Tibial artery (tissue), 4 donors: ENCODE results near the gene CTXND1.

Source experiments
- DNase-seq, 2 donors: peaks; one replicate each; pipeline ENCODE4 v3.0.0-alpha.2; 2019
- H3K27ac ChIP-seq, 2 donors: fragments of 200-600 bp; sonication (generic) in 1 of 2; 1 replicate in 1 of 2; 2 replicates in 1 of 2; pipeline ENCODE4 v1.5.1; 2018 to 2019; ENCODE audit warnings: mild to moderate bottlenecking in 1 of 2
- H3K27me3 ChIP-seq, 2 donors: fragments of 200-600 bp; sonication (generic) in 1 of 2; one replicate each; pipeline versions ENCODE4 v1.5.1 to v1.6.0; 2016 to 2019
- H3K36me3 ChIP-seq, 3 donors: fragments of 200-600 bp; sonication (generic) in 2 of 3; one replicate each; pipeline ENCODE4 v1.5.1; 2016 to 2019; ENCODE audit warnings: mild to moderate bottlenecking in 2 of 3
- H3K4me1 ChIP-seq, 4 donors: fragments of 200-600 bp; sonication (generic) in 2 of 4; 1 replicate in 3 of 4; 2 replicates in 1 of 4; pipeline ENCODE4 v1.5.1; 2016 to 2019
- H3K4me3 ChIP-seq, 2 donors: fragments of 200-600 bp; sonication (generic) in 1 of 2; 1 replicate in 1 of 2; 2 replicates in 1 of 2; pipeline ENCODE4 v1.5.1; 2018 to 2019; ENCODE audit warnings: mild to moderate bottlenecking in 2 of 2
- H3K9me3 ChIP-seq, 3 donors: fragments of 200-600 bp; sonication (generic) in 1 of 3; one replicate each; pipeline ENCODE4 v1.5.1; 2016 to 2019
- CTCF ChIP-seq, 2 experiments: fragments of 200-600 bp in 1 of 2; fragments of 450-650 bp in 1 of 2; IDR thresholded peaks; one replicate each; pipeline ENCODE4 v1.5.1; 2017 to 2019; ENCODE audit warnings: antibody characterized with exemption in 2 of 2, mild to moderate bottlenecking in 1 of 2, moderate library complexity in 1 of 2
- intact Hi-C: fragments of 100-400 bp; cut with DNase I; formaldehyde crosslinking; loops from one replicate; pipeline ENCODE4 v1.15.0; 2023; ENCODE audit warnings: low total_unique reads

The CTXND1 gene

DNA sequence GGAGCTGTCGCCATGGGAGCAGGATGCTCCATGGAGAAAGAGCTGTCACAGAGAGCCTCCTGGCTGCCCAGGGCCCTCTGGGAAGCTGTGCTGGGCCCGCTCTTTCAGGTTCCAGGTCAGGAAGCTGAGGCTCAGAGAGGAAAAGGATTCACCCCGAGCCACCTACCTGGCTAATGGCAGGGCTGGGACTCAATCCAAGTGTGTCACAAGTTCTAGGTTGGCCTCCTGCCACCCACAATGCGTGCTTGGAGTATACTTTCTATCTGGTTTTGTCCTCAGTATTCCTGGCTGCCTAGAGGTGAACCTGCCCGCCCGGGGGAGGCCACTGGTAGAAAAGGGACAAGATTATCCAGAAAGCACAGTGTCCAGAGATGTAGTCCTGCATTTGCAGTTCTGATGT is 75.6 kb downstream of the CTXND1 start:
- TF ChIP-seq CTCF (IDR thresholded peaks at IDR 0.05): no peak
- no peaks in the 10 kb centered on the region for H3K27me3 ChIP-seq
- intact Hi-C loops: loop anchor here (10.0 kb wide), 1 partner anchor 252 kb away; no protein-coding TSS in a partner anchor
- no peak overlapping the region for H3K4me3 ChIP-seq
- peaks cover 5 to 46% (median 7%) of the 10 kb centered on the region in 3 donors for H3K36me3 ChIP-seq
- no peak for DNase-seq
- peak overlapping the region; percentile 92 for H3K27ac ChIP-seq
- H3K4me1 ChIP-seq: peaks cover 0 to 60% (median 36%) of the 10 kb centered on the region in 4 donors
- H3K9me3 ChIP-seq: no peaks in the 10 kb centered on the region

DNA sequence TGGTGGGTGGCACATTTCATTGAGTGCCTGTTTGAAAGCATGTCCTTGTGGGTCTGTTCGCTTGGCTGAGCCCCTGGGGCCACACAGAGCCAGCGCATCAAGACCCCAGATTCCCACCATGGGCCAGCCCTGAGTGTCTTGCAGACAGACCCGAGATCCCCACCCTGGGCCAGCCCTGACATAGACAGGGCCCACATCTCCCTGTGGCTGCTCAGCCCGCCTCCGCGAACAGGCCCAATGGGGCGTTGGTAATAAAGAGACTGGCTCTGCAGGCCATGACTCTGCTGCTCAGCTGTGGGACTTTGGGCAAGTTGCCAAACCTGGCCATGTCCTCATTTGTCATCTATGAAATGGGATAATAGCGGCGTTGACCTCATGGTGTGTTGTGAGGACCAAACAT is 76.6 kb downstream of the CTXND1 start:
- Histone ChIP-seq H3K27me3 (no peaks in the 10 kb centered on the region), H3K4me3 (no peak overlapping the region), H3K36me3 (peaks cover 0 to 36% (median 0%) of the 10 kb centered on the region in 3 donors), H3K27ac (peak overlapping the region; percentile 92), H3K9me3 (no peaks in the 10 kb centered on the region), H3K4me1 (peaks cover 0 to 60% (median 36%) of the 10 kb centered on the region in 4 donors)
- intact Hi-C loops: loop anchor here (10.0 kb wide), 1 partner anchor 251 kb away; no protein-coding TSS in a partner anchor
- DNase-seq: no peak
- TF ChIP-seq CTCF (IDR thresholded peaks at IDR 0.05): no peak

GRCh38 chr15:80174017-80174746 is 77.8 kb downstream of the CTXND1 start:
- Histone ChIP-seq H3K36me3 (peaks cover 0 to 34% (median 5%) of the 10 kb centered on the region in 3 donors), H3K4me3 (no peak overlapping the region), H3K9me3 (no peaks in the 10 kb centered on the region), H3K4me1 (peaks cover 0 to 49% (median 32%) of the 10 kb centered on the region in 4 donors), H3K27ac (peak overlapping the region; percentile 92), H3K27me3 (no peaks in the 10 kb centered on the region)
- no peak for TF ChIP-seq CTCF (IDR thresholded peaks at IDR 0.05)
- peak; percentile 83 to 96 for DNase-seq
- intact Hi-C loops: loop anchor here (10.0 kb wide), 1 partner anchor 249 kb away; no protein-coding TSS in a partner anchor

- intact Hi-C loops: loop anchor here (10.0 kb wide), 1 partner anchor 248 kb away; no protein-coding TSS in a partner anchor
- no peak overlapping the region for H3K4me3 ChIP-seq
- TF ChIP-seq CTCF (IDR thresholded peaks at IDR 0.05): peak; percentile 64 to 69
- H3K9me3 ChIP-seq: no peaks in the 10 kb centered on the region
- DNase-seq: peak; percentile 76 to 88
- H3K4me1 ChIP-seq: peaks cover 0 to 39% (median 32%) of the 10 kb centered on the region in 4 donors
- H3K36me3 ChIP-seq: peaks cover 0 to 39% (median 9%) of the 10 kb centered on the region in 3 donors
- H3K27ac ChIP-seq: peak overlapping the region; percentile 92
- H3K27me3 ChIP-seq: no peaks in the 10 kb centered on the region
Observed at GRCh38 chr15:80173022-80173759, 78.8 kb downstream of the CTXND1 start.

- H3K36me3 ChIP-seq: peaks cover 0 to 39% (median 11%) of the 10 kb centered on the region in 3 donors
- H3K4me1 ChIP-seq: peaks cover 0 to 37% (median 32%) of the 10 kb centered on the region in 4 donors
- no peak for DNase-seq
- H3K4me3 ChIP-seq: no peak overlapping the region
- no peak for TF ChIP-seq CTCF (IDR thresholded peaks at IDR 0.05)
- intact Hi-C loops: loop anchor here (10.0 kb wide), 1 partner anchor 248 kb away; no protein-coding TSS in a partner anchor
- H3K27me3 ChIP-seq: no peaks in the 10 kb centered on the region
- H3K27ac ChIP-seq: peak overlapping the region; percentile 92
- H3K9me3 ChIP-seq: no peaks in the 10 kb centered on the region
Observed at GRCh38 chr15:80172401-80172800, 79.6 kb downstream of the CTXND1 start.
